Mucosa of stomach (tissue), 1 donor: ENCODE measurements around the gene ZNF329.

Experiments
- H3K27me3 ChIP-seq: one replicate; pipeline ENCODE4 v1.7.0; 2013; ENCODE audit warnings: mild to moderate bottlenecking, low read length; ENCODE audit not compliant: control insufficient read depth, insufficient read depth
- H3K36me3 ChIP-seq: one replicate; pipeline ENCODE4 v1.7.0; 2013; ENCODE audit warnings: low read length; ENCODE audit not compliant: control insufficient read depth, insufficient read depth
- H3K4me1 ChIP-seq: one replicate; pipeline ENCODE4 v1.7.0; 2013; ENCODE audit warnings: mild to moderate bottlenecking, low read length; ENCODE audit not compliant: control insufficient read depth, insufficient read depth
- H3K4me3 ChIP-seq: one replicate; pipeline ENCODE4 v1.7.0; 2013; ENCODE audit warnings: low read length
- H3K9ac ChIP-seq: one replicate; pipeline ENCODE4 v1.7.0; 2013; ENCODE audit warnings: mild to moderate bottlenecking, low read length, moderate library complexity
- H3K9me3 ChIP-seq: one replicate; pipeline ENCODE4 v1.7.0; 2013; ENCODE audit warnings: mild to moderate bottlenecking, low read length, moderate library complexity; ENCODE audit not compliant: control insufficient read depth
- donor health status: Pancreatic carcinoma.

Gene ZNF329

DNA sequence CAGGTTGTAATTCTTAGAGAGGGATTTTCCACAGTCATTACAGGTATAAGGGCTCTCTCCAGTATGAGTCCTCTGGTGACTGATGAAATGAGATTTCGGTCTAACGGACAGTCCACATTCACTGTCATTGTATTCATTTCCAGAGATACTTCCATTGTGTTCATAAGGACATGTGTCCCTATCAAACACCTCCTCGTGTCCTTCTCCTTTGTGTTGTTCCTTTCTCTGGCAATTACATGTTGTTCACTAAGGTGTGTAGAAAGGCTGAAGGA is 42.1 kb downstream of the ZNF329 start:
- no peak overlapping the region for H3K9ac ChIP-seq
- H3K27me3 ChIP-seq = no peaks in the 10 kb centered on the region
- H3K36me3 ChIP-seq = no peaks in the 10 kb centered on the region
- no peak overlapping the region for H3K4me3 ChIP-seq
- H3K9me3 ChIP-seq = no peaks in the 10 kb centered on the region
- no peaks in the 10 kb centered on the region for H3K4me1 ChIP-seq

DNA sequence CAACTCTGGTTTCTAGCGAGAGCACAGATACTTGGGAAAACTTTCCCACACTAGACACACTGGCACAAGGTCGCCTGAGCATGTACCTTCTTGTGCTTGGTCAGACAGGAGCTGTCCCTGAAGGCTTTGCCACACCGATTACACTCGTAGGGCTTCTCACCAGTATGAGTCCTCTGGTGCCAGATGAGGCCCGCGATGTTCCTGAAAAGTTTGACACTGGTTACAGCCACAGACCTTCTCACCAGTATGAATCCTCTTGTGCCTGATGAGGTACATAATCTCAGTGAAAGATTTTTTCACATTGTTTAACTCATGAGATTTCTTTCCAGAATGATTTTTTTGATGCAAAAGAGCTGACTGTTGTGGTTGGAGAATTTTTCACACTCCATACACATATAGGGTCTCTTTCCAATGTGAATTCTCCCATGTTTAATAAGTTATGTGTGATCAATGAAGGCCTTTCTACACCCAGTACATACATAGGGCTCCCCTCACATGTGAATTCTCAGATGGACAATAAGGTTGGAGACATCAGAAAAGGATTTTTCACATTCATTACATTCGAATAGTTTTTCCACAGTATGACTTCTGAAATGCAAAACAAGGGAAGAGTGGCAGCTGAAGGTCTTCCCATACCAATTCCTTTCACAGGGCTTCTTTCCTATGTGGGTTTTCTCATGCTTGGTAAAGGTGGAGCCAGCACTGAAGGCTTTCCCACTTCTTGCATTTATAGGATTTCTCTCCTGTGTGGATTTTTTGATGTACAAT is 42.6 kb downstream of the ZNF329 start:
- H3K27me3 ChIP-seq = no peaks in the 10 kb centered on the region
- no peaks in the 10 kb centered on the region for H3K36me3 ChIP-seq
- no peaks in the 10 kb centered on the region for H3K4me1 ChIP-seq
- H3K9me3 ChIP-seq = no peaks in the 10 kb centered on the region
- no peak overlapping the region for H3K4me3 ChIP-seq
- H3K9ac ChIP-seq = no peak overlapping the region

DNA sequence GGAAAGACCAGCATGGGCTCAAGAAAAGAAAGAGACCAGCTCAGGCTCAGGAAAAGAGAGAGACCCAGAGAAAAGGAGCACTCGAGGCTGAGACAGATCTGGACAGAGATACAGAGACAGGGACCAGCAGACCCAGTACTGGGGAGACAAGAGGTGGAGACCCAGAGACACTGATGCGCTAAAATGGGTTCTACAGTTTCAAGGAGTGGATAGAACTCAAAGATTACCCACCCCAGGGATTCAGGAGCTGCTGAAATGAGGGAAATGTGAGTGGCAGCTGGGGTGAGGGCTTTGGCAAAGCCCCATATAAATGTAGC is 51.9 kb downstream of the ZNF329 start:
- H3K27me3 ChIP-seq = no peaks in the 10 kb centered on the region
- H3K9ac ChIP-seq = peak overlapping the region; percentile 75
- no peaks in the 10 kb centered on the region for H3K9me3 ChIP-seq
- H3K4me3 ChIP-seq = peak overlapping the region; percentile 59
- H3K36me3 ChIP-seq = no peaks in the 10 kb centered on the region
- peaks cover 7% of the 10 kb centered on the region for H3K4me1 ChIP-seq

GRCh38 chr19:58097781-58098681 is 52.6 kb downstream of the ZNF329 start, which contains the start of gene ZSCAN18:
ZSCAN18 (minus strand) TSS chr19:58098231; CDS start chr19:58090267, 7,964 bp downstream.
- Histone ChIP-seq H3K36me3 (no peaks in the 10 kb centered on the region), H3K9me3 (no peaks in the 10 kb centered on the region), H3K27me3 (no peaks in the 10 kb centered on the region), H3K4me3 (peak within 1 kb of the TSS; percentile 59), H3K9ac (peak within 1 kb of the TSS; percentile 75), H3K4me1 (peaks cover 7% of the 10 kb centered on the region)

DNA sequence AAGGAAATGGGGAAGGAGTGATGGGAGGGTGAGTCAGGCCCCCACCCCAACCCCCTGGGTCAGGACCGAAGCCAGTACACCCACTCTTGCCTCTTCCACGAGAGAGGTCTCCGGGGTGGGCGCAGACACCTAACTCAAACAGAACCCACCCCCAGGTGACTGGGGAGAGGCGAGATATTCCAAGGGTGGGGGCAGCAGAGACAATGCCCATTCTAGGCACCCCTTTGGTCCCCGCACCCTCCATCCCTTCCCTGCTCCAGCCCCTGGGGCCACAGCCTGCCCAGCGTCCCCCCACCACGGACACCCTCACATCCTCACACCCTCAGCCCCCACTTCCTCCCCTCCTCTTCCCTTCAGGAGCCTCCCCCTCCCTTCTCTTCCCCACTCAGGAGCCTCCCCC is 53.2 kb downstream of the ZNF329 start:
- H3K4me3 ChIP-seq = peak overlapping the region; percentile 59
- peak overlapping the region; percentile 75 for H3K9ac ChIP-seq
- H3K9me3 ChIP-seq = no peaks in the 10 kb centered on the region
- no peaks in the 10 kb centered on the region for H3K27me3 ChIP-seq
- peaks cover 7% of the 10 kb centered on the region for H3K4me1 ChIP-seq
- H3K36me3 ChIP-seq = no peaks in the 10 kb centered on the region

DNA sequence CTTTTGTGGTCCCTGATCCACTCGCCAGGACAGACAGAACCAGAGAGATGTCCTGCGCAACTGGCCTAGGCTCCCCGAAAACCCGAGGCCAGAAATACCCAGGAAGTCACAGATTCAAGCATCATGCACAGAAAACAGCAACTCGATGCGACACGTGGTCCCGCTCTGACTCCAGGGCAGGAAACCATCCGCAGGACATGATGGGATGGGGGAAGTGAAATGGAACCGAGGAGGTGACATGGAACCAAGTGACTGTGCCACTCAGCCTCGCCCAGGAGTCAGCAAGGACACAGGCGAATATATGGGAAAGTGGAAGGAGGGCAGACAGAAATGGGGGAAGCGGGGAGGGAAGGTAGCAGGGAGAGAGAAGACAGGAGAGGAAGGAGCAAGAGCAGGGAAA is 53.7 kb downstream of the ZNF329 start:
- Histone ChIP-seq H3K9me3 (no peaks in the 10 kb centered on the region), H3K9ac (no peak overlapping the region), H3K4me3 (no peak overlapping the region), H3K4me1 (peaks cover 7% of the 10 kb centered on the region), H3K36me3 (no peaks in the 10 kb centered on the region), H3K27me3 (no peaks in the 10 kb centered on the region)

- Histone ChIP-seq H3K36me3 (no peaks in the 10 kb centered on the region), H3K4me3 (no peak overlapping the region), H3K9me3 (no peaks in the 10 kb centered on the region)
These were observed 55.3 kb downstream of the ZNF329 start for GRCh38 chr19:58095328-58095727.

DNA sequence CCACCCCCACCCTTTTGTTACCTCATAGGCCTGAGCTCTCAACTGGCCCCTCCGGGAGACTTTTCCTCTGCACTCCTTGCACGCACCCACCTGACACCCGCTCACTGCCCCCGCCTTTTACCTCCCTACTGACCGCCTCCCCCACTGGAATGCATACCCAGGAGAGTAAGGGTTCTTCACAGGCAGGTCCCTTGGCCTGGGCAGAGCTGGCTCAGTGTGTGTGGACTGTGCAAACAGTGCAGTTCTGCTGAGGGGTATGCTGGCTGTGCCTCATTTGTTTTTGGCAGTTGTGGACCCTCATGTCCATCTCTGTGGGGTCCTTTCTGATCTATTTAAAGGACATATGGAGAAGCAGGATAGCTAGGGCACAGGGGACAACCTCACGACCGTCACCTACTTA is 57.5 kb downstream of the ZNF329 start:
- Histone ChIP-seq H3K9ac (no peak overlapping the region), H3K9me3 (no peaks in the 10 kb centered on the region), H3K4me1 (peaks cover 4% of the 10 kb centered on the region), H3K27me3 (no peaks in the 10 kb centered on the region), H3K4me3 (no peak overlapping the region), H3K36me3 (no peaks in the 10 kb centered on the region)

More at GRCh38 chr19:58095328-58095727, 55.3 kb downstream of the ZNF329 start:
- Histone ChIP-seq H3K27me3 (no peaks in the 10 kb centered on the region), H3K9ac (no peak overlapping the region), H3K4me1 (peaks cover 7% of the 10 kb centered on the region)

DNA sequence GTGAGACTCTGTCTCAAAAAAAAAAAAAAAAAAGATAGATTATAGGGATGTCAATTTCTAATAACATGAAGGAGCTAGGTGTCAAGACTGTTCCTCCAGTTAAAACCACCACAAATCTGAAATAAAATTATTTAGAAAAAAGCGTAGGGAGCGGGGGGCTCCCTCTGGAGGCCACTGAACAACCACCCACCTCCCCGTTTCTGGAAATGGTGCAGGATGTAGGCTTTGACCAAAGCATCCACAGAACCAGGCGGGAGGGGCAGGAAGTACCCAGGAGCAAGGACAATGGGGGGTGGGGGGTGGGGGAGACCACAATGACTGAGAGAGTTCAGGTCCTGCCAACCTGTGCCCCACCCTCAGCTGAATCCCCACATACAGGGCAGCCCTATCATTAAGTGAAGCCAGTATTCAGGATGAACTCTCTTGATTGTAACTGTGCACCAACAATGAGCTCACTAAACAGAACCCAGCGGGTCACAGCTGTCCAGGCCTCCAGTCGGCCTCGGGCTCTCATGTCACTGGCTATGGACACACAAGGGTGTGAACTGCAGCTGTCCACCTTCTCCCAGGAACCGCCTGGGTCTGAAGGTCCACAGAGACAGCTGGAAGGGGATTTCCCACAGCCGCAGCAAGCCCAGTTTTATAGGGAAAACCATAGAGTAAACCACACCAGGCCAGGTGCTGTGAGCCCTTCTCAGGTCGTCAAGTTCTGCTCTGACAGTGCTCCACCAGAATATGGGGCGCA is 59.2 kb downstream of the ZNF329 start:
- Histone ChIP-seq H3K36me3 (no peaks in the 10 kb centered on the region), H3K9me3 (no peaks in the 10 kb centered on the region)

GRCh38 chr19:58089846-58090245 is 60.7 kb downstream of the ZNF329 start:
- Histone ChIP-seq H3K36me3 (no peaks in the 10 kb centered on the region), H3K9me3 (peaks cover 1% of the 10 kb centered on the region)

More for the DNA sequence above, 59.2 kb downstream of the ZNF329 start:
- Histone ChIP-seq H3K4me1 (no peaks in the 10 kb centered on the region), H3K4me3 (no peak overlapping the region), H3K27me3 (no peaks in the 10 kb centered on the region), H3K9ac (no peak overlapping the region)

DNA sequence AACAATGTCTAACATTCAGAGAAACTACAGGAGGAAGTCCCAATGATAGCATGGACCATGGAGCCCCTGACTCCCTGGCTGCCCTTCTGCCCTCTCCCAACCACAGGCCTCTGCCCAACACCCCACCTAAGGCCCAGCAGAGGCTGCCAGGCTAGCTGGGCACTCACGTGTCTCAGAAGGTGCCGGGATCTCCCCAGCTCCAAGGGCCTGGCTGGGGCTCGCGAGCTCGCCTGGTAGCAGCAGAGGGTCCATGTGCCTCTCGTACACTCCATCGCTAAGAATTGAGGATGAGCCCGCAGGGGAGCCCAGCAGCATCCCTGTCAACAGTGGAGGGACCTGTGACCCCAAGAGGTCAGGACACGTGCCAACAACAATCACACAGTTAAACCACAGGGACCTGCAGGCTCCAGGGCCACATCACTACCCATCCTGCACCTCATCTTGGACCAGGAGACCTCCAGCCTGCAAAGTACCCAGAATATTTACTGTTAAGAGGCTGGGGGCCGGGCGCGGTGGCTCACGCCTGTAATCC is 62.0 kb downstream of the ZNF329 start:
- Histone ChIP-seq H3K9me3 (peaks cover 3% of the 10 kb centered on the region), H3K4me1 (no peaks in the 10 kb centered on the region), H3K4me3 (no peak overlapping the region), H3K36me3 (no peaks in the 10 kb centered on the region), H3K27me3 (no peaks in the 10 kb centered on the region), H3K9ac (no peak overlapping the region)

More at GRCh38 chr19:58089846-58090245, 60.7 kb downstream of the ZNF329 start:
- Histone ChIP-seq H3K27me3 (no peaks in the 10 kb centered on the region), H3K9ac (no peak overlapping the region), H3K4me3 (no peak overlapping the region), H3K4me1 (no peaks in the 10 kb centered on the region)
